Mammary epithelial cell (primary cell): ENCODE results near the gene ITGA11.

Experiments used
- EZH2 ChIP-seq: IDR thresholded peaks from 2 replicates; pipeline ENCODE4 v1.6.1; 2012; ENCODE audit warnings: low read length, inconsistent platforms, borderline replicate concordance
- TF ChIP-seq, protein P1 (sequence below), 2 donors: IDR thresholded peaks in 1 of 2; conservative IDR thresholded peaks in 1 of 2; 2 replicates each; pipeline ENCODE4 v1.5.1; 2011 to 2012; ENCODE audit warnings: inconsistent platforms in 2 of 2, low read length in 2 of 2, mild to moderate bottlenecking in 2 of 2, control low read depth in 1 of 2, low read depth in 1 of 2; ENCODE audit not compliant: insufficient read depth in 1 of 2; ENCODE audit errors: extremely low read depth in 1 of 2

DNA sequence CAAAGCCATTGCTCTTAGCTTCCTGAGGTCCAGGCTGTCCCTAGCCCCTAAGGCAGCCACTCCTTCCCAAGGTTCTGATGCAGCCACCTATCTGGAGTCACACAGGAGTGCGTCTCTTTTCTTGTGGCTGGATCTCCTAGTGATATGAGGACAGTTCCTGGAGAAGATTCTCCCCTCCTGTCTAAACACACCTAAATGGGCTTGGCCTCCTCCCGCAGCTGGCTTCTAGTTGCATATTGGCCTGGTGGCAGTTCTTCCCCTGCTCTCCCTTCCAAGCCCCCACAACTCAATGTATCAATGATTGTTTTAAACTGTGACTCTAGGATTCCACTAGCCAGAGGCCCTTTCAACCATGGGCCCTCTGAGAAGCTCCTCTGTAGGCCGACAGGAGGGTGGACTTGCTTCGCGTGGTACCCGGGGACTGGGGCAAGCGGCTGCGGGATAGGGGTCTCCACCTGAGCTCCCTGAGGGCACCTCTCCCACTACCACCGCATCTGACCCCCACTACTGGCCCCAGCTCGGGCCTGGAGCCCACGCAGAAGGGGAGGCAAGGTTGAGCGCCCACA is 1.4 kb downstream of the ITGA11 start:
- TF ChIP-seq, protein P1, sequence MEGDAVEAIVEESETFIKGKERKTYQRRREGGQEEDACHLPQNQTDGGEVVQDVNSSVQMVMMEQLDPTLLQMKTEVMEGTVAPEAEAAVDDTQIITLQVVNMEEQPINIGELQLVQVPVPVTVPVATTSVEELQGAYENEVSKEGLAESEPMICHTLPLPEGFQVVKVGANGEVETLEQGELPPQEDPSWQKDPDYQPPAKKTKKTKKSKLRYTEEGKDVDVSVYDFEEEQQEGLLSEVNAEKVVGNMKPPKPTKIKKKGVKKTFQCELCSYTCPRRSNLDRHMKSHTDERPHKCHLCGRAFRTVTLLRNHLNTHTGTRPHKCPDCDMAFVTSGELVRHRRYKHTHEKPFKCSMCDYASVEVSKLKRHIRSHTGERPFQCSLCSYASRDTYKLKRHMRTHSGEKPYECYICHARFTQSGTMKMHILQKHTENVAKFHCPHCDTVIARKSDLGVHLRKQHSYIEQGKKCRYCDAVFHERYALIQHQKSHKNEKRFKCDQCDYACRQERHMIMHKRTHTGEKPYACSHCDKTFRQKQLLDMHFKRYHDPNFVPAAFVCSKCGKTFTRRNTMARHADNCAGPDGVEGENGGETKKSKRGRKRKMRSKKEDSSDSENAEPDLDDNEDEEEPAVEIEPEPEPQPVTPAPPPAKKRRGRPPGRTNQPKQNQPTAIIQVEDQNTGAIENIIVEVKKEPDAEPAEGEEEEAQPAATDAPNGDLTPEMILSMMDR (conservative IDR thresholded peaks at IDR 0.05 in 1 of 2, IDR thresholded peaks at IDR 0.05 in 1 of 2; ENCODE audit: extremely low read depth in 1 of 2, insufficient read depth in 1 of 2, low read depth in 1 of 2, low read length in 2 of 2), result no peak
- TF ChIP-seq EZH2, result no peak
